ENCODE measurements around the gene HS3ST5. TPM values are rescaled to one million over a fixed set of nuclear protein-coding genes. Genes with fewer than 3 reads are reported as not detected.

Gene HS3ST5
- total and polyA plus RNA-seq, 2 experiments from 2014 or later: 2.8 to 3.5 TPM

- TF ChIP-seq ZNF462 (CRISPR knock-in tag; IDR thresholded peaks at IDR 0.05) (no peak), ETS1 (IDR thresholded peaks at IDR 0.05) (no peak), ZNF331 (CRISPR knock-in tag; IDR thresholded peaks at IDR 0.05; ENCODE audit: low read depth) (no peak), STAT1 (IDR thresholded peaks at IDR 0.05; ENCODE audit: unreplicated experiment) (no peak)
Measured at GRCh38 chr6:114142258-114142657, 200.6 kb downstream of the HS3ST5 start (continued).

- H4K20me1 ChIP-seq (replicated peaks; ENCODE audit: insufficient read depth): no peaks in the 10 kb centered on the region
- no peaks in the 10 kb centered on the region for H3K36me3 ChIP-seq (ENCODE audit: insufficient read depth)
- no peaks in the 10 kb centered on the region for H3K27me3 ChIP-seq (ENCODE audit: insufficient read depth)
- H3K27ac ChIP-seq (ENCODE audit: low read depth): no peak overlapping the region
- no peaks in the 10 kb centered on the region for H3F3A ChIP-seq (replicated peaks; ENCODE audit: low read depth)
- H3K4me3 ChIP-seq: no peak overlapping the region
- H3K4me2 ChIP-seq: no peak overlapping the region
- Mint-ChIP-seq H3K9me3 (no peaks in the 10 kb centered on the region), H3K36me3 (ENCODE audit: low read depth) (no peaks in the 10 kb centered on the region), H3K27ac (no peak overlapping the region), H3K4me3 (no peak overlapping the region), H3K4me1 (peaks cover 18% of the 10 kb centered on the region), H3K27me3 (ENCODE audit: insufficient read depth, low read depth, poor library complexity) (peaks cover 3% of the 10 kb centered on the region)
- ATAC-seq (no peak), DNase-seq (ENCODE audit: low spot score) (no peak)
- peaks cover 9% of the 10 kb centered on the region for H3K4me1 ChIP-seq (ENCODE audit: insufficient read depth)
- H2AFZ ChIP-seq: no peak overlapping the region
- no peaks in the 10 kb centered on the region for H3K9me2 ChIP-seq (ENCODE audit: insufficient read depth)
- H3K79me2 ChIP-seq (replicated peaks; ENCODE audit: insufficient read depth): no peaks in the 10 kb centered on the region
- TF ChIP-seq ETS1 (IDR thresholded peaks at IDR 0.05) (no peak), ZNF331 (CRISPR knock-in tag; IDR thresholded peaks at IDR 0.05; ENCODE audit: low read depth) (no peak), STAT1 (IDR thresholded peaks at IDR 0.05; ENCODE audit: unreplicated experiment) (no peak), CREB1 (CRISPR knock-in tag; IDR thresholded peaks at IDR 0.05; ENCODE audit: low read depth) (no peak), NANOG (IDR thresholded peaks at IDR 0.05; ENCODE audit: borderline replicate concordance) (no peak), JUNB (IDR thresholded peaks at IDR 0.05; ENCODE audit: unreplicated experiment) (no peak), EZH2 (IDR thresholded peaks at IDR 0.05; ENCODE audit: low read depth, unreplicated experiment) (no peak)
- TF ChIP-seq, protein P1, sequence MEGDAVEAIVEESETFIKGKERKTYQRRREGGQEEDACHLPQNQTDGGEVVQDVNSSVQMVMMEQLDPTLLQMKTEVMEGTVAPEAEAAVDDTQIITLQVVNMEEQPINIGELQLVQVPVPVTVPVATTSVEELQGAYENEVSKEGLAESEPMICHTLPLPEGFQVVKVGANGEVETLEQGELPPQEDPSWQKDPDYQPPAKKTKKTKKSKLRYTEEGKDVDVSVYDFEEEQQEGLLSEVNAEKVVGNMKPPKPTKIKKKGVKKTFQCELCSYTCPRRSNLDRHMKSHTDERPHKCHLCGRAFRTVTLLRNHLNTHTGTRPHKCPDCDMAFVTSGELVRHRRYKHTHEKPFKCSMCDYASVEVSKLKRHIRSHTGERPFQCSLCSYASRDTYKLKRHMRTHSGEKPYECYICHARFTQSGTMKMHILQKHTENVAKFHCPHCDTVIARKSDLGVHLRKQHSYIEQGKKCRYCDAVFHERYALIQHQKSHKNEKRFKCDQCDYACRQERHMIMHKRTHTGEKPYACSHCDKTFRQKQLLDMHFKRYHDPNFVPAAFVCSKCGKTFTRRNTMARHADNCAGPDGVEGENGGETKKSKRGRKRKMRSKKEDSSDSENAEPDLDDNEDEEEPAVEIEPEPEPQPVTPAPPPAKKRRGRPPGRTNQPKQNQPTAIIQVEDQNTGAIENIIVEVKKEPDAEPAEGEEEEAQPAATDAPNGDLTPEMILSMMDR (conservative IDR thresholded peaks at IDR 0.05; ENCODE audit: low read depth in 2 of 2): no peak
Measured at GRCh38 chr6:114140416-114140815, 202.4 kb downstream of the HS3ST5 start.

Data from GM23338 (cell line).